Fibroblast of lung (primary cell): ENCODE measurements around the gene LZTR1.

Experiments used
- EZH2 ChIP-seq: IDR thresholded peaks from 2 replicates; pipeline ENCODE4 v1.5.1; 2012; ENCODE audit warnings: low read length, control low read depth, mild to moderate bottlenecking; ENCODE audit errors: missing control alignments
- TF ChIP-seq, protein P1 (sequence below), 2 donors: IDR thresholded peaks in 1 of 2; conservative IDR thresholded peaks in 1 of 2; 1 replicate in 1 of 2; 2 replicates in 1 of 2; pipeline ENCODE4 v1.5.1; 2011 to 2012; ENCODE audit warnings: low read length in 2 of 2, control low read depth in 1 of 2, inconsistent platforms in 1 of 2, low read depth in 1 of 2, mild to moderate bottlenecking in 1 of 2

DNA sequence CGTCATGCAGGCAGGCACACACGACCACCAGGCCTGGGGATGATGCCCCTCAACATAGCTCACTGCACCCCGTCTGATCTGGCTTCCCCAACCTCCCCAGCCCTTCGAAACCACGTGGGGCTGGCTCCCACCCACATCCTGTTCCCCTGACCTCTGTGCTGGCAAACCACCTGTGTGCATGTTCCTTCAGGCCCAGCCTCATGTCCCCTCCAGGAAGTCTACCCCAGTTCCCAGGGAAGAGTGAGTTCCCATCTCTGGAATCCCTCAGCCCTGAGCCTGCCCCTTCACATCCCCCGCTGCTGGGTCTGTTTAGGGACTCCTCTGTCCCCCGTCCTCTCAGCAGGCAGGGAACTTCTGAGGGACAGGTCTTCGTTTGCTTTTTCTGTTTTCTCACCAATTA, 43.2 kb downstream of the LZTR1 start:
- TF ChIP-seq, protein P1, sequence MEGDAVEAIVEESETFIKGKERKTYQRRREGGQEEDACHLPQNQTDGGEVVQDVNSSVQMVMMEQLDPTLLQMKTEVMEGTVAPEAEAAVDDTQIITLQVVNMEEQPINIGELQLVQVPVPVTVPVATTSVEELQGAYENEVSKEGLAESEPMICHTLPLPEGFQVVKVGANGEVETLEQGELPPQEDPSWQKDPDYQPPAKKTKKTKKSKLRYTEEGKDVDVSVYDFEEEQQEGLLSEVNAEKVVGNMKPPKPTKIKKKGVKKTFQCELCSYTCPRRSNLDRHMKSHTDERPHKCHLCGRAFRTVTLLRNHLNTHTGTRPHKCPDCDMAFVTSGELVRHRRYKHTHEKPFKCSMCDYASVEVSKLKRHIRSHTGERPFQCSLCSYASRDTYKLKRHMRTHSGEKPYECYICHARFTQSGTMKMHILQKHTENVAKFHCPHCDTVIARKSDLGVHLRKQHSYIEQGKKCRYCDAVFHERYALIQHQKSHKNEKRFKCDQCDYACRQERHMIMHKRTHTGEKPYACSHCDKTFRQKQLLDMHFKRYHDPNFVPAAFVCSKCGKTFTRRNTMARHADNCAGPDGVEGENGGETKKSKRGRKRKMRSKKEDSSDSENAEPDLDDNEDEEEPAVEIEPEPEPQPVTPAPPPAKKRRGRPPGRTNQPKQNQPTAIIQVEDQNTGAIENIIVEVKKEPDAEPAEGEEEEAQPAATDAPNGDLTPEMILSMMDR (conservative IDR thresholded peaks at IDR 0.05 in 1 of 2, IDR thresholded peaks at IDR 0.05 in 1 of 2; ENCODE audit: low read depth in 1 of 2, low read length in 2 of 2): no peak
- TF ChIP-seq EZH2: no peak
